Esophagus squamous epithelium (tissue), 4 donors: ENCODE data around the gene FHAD1.

Experiments
- POLR2A ChIP-seq, 4 donors: fragments of 450-650 bp; IDR thresholded peaks; one replicate each; pipeline ENCODE4 v1.6.1; 2017; ENCODE audit warnings: antibody characterized with exemption in 4 of 4, mild to moderate bottlenecking in 4 of 4, moderate library complexity in 3 of 4
- TF ChIP-seq, protein P1 (sequence below), 6 experiments: fragments of 450-650 bp in 4 of 6; fragments of 200-600 bp in 2 of 6; sonication (generic) in 2 of 6; IDR thresholded peaks; one replicate each; pipeline ENCODE4 v1.5.1; 2016 to 2019; ENCODE audit warnings: antibody characterized with exemption in 6 of 6, mild to moderate bottlenecking in 4 of 6, moderate library complexity in 4 of 6

DNA sequence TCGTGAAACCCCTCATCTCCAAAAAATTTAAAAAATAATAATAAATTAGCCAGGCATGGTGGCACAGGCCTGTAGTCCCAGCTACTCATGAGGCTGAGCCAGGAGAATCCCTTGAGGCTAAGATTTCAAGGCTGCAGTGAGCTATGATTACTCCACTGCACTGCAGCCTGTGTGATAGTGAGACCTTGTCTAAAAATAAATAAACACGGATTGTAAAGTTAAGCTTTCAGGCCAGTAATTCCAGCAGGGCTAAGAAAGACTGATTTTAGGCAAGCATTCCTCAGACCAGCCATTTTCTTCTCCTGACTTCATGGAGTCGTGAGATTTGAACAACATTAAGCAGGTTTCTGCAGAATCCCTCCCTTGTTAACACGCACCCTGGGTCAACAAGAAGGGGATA is 85.5 kb downstream of the FHAD1 start:
- TF ChIP-seq, protein P1, sequence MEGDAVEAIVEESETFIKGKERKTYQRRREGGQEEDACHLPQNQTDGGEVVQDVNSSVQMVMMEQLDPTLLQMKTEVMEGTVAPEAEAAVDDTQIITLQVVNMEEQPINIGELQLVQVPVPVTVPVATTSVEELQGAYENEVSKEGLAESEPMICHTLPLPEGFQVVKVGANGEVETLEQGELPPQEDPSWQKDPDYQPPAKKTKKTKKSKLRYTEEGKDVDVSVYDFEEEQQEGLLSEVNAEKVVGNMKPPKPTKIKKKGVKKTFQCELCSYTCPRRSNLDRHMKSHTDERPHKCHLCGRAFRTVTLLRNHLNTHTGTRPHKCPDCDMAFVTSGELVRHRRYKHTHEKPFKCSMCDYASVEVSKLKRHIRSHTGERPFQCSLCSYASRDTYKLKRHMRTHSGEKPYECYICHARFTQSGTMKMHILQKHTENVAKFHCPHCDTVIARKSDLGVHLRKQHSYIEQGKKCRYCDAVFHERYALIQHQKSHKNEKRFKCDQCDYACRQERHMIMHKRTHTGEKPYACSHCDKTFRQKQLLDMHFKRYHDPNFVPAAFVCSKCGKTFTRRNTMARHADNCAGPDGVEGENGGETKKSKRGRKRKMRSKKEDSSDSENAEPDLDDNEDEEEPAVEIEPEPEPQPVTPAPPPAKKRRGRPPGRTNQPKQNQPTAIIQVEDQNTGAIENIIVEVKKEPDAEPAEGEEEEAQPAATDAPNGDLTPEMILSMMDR (IDR thresholded peaks at IDR 0.05): no peak
- no peak for TF ChIP-seq POLR2A (IDR thresholded peaks at IDR 0.05)
